GM23338 (cell line): ENCODE measurements around the gene CD80.

Experiments
- EZH2phosphoT487 ChIP-seq: fragments of 200-600 bp; sonication (generic); IDR thresholded peaks from one replicate; pipeline ENCODE4 v1.8.1; 2018; ENCODE audit warnings: antibody characterized with exemption; ENCODE audit not compliant: unreplicated experiment
- TF ChIP-seq, protein P1 (sequence below): fragments of 250-450 bp; sonication (Bioruptor Pico); IDR thresholded peaks from 2 replicates; pipeline ENCODE4 v1.5.0; 2020; ENCODE audit warnings: mild to moderate bottlenecking, moderate library complexity
- TF ChIP-seq, protein P2 (sequence below), 2 experiments: fragments of 200-600 bp in 1 of 2; sonication (generic) in 1 of 2; conservative IDR thresholded peaks; 2 replicates each; pipeline versions ENCODE4 v1.5.1 to v1.6.1; 2016 to 2017; ENCODE audit warnings: antibody characterized with exemption in 2 of 2, low read depth in 2 of 2, mild to moderate bottlenecking in 2 of 2, moderate library complexity in 1 of 2

DNA sequence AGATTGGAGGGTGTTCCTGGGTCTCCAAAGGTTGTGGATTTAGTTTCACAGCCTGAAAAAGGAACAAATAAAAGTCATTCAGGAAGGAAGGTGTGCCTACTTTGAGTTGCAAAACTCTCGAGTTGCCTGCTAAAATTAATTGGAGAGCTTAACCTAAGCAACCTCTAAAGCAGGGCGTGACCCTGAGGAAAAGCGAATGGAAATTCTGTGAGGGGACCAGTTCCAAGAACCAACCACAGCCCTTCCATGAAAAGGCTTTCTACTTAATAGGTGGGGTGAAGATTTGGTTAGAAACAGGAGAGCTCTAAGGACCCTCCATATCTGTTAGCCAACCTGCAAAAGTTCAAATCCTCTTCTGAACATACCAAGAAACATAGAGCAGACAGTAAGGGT, 1.5 kb downstream of the CD80 start:
- TF ChIP-seq, protein P1, sequence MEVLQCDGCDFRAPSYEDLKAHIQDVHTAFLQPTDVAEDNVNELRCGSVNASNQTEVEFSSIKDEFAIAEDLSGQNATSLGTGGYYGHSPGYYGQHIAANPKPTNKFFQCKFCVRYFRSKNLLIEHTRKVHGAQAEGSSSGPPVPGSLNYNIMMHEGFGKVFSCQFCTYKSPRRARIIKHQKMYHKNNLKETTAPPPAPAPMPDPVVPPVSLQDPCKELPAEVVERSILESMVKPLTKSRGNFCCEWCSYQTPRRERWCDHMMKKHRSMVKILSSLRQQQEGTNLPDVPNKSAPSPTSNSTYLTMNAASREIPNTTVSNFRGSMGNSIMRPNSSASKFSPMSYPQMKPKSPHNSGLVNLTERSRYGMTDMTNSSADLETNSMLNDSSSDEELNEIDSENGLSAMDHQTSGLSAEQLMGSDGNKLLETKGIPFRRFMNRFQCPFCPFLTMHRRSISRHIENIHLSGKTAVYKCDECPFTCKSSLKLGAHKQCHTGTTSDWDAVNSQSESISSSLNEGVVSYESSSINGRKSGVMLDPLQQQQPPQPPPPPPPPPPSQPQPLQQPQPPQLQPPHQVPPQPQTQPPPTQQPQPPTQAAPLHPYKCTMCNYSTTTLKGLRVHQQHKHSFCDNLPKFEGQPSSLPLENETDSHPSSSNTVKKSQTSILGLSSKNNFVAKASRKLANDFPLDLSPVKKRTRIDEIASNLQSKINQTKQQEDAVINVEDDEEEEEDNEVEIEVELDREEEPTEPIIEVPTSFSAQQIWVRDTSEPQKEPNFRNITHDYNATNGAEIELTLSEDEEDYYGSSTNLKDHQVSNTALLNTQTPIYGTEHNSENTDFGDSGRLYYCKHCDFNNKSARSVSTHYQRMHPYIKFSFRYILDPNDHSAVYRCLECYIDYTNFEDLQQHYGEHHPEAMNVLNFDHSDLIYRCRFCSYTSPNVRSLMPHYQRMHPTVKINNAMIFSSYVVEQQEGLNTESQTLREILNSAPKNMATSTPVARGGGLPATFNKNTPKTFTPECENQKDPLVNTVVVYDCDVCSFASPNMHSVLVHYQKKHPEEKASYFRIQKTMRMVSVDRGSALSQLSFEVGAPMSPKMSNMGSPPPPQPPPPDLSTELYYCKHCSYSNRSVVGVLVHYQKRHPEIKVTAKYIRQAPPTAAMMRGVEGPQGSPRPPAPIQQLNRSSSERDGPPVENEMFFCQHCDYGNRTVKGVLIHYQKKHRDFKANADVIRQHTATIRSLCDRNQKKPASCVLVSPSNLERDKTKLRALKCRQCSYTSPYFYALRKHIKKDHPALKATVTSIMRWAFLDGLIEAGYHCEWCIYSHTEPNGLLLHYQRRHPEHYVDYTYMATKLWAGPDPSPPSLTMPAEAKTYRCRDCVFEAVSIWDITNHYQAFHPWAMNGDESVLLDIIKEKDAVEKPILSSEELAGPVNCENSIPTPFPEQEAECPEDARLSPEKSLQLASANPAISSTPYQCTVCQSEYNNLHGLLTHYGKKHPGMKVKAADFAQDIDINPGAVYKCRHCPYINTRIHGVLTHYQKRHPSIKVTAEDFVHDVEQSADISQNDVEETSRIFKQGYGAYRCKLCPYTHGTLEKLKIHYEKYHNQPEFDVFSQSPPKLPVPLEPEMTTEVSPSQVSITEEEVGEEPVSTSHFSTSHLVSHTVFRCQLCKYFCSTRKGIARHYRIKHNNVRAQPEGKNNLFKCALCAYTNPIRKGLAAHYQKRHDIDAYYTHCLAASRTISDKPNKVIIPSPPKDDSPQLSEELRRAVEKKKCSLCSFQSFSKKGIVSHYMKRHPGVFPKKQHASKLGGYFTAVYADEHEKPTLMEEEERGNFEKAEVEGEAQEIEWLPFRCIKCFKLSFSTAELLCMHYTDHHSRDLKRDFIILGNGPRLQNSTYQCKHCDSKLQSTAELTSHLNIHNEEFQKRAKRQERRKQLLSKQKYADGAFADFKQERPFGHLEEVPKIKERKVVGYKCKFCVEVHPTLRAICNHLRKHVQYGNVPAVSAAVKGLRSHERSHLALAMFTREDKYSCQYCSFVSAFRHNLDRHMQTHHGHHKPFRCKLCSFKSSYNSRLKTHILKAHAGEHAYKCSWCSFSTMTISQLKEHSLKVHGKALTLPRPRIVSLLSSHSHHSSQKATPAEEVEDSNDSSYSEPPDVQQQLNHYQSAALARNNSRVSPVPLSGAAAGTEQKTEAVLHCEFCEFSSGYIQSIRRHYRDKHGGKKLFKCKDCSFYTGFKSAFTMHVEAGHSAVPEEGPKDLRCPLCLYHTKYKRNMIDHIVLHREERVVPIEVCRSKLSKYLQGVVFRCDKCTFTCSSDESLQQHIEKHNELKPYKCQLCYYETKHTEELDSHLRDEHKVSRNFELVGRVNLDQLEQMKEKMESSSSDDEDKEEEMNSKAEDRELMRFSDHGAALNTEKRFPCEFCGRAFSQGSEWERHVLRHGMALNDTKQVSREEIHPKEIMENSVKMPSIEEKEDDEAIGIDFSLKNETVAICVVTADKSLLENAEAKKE (CRISPR knock-in tag): no peak
- TF ChIP-seq, protein P2, sequence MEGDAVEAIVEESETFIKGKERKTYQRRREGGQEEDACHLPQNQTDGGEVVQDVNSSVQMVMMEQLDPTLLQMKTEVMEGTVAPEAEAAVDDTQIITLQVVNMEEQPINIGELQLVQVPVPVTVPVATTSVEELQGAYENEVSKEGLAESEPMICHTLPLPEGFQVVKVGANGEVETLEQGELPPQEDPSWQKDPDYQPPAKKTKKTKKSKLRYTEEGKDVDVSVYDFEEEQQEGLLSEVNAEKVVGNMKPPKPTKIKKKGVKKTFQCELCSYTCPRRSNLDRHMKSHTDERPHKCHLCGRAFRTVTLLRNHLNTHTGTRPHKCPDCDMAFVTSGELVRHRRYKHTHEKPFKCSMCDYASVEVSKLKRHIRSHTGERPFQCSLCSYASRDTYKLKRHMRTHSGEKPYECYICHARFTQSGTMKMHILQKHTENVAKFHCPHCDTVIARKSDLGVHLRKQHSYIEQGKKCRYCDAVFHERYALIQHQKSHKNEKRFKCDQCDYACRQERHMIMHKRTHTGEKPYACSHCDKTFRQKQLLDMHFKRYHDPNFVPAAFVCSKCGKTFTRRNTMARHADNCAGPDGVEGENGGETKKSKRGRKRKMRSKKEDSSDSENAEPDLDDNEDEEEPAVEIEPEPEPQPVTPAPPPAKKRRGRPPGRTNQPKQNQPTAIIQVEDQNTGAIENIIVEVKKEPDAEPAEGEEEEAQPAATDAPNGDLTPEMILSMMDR (conservative IDR thresholded peaks at IDR 0.05; ENCODE audit: low read depth in 2 of 2): no peak
- TF ChIP-seq EZH2phosphoT487: no peak
